NCI-H524 (cell line): ENCODE measurements around the gene CMSS1.

Source experiments
- DNase-seq, 2 experiments: peaks; one replicate each; lab custom pipeline; 2025; lab: John Stamatoyannopoulos, UW

The CMSS1 gene

DNA sequence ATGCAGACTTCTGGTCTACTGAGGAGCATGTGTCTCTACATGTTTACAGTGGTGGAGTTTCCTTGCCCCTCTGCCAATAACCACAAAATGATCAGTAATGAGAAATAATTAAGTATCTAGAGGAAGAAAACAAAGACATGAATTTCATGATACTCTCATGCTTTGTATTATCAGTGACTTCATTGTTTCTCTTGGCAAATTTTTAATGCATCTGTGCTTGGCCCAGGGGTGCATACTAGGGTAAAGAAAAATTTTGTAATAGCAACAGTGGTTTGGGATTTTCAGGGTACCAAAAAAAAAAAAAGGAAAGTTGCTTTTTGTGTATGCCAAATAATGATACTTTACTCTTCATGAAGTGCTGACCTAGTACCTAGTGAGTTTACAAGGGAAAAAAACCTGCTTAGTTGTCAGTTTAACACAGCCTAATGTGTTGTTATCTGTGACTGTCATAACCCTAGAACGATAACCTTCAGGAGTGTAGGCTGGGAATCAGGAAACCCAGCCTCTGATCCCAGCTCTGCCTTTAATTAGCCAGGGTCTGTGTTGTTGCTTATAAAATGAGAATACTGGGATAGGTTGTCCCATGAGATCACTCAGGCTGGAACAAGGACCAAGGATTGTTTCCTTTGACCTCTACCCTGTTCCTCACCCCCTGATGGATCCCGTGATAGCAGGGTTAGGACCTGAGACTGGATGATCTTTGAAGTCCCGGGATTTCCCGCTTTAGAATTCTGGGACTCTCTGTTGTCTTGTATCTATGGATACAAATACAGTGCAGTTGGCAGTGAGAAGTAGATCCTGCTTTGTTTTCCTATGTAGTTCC is 117.5 kb downstream of the CMSS1 start:
- no peak for DNase-seq

DNA sequence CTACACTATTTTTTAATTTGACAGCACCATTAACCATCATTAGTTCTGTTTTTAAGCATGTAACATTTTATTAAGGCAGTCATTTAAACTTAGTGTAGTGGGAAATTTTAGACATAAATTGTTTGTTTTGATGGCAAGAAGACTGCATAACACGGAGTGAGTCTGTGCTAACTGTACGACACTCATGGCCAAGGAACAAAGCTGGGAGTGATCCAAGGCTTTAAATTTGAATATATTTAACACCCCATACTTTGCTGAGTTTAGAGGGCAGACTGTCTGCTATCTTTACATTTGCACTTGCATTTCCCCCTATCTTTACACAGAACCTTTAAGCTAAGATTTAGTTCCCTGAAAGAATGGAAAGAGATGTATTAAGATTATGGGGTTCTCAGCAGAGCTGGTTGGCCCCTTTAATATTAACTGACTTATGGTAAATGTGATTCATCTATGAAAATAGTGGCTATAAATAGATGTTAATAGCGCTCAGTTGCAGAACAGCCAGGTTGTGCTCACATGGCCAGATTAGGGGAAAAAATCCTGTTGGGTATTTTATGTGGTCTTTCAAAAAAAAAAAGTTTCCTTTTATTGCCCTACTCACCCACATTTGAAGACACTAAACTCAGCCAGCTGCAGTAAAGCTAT is 120.7 kb downstream of the CMSS1 start:
- DNase-seq, result no peak

GRCh38 chr3:99939876-99940275 is 122.2 kb downstream of the CMSS1 start:
- DNase-seq, result no peak

GRCh38 chr3:99940350-99940749 is 122.7 kb downstream of the CMSS1 start:
- DNase-seq, result no peak

DNA sequence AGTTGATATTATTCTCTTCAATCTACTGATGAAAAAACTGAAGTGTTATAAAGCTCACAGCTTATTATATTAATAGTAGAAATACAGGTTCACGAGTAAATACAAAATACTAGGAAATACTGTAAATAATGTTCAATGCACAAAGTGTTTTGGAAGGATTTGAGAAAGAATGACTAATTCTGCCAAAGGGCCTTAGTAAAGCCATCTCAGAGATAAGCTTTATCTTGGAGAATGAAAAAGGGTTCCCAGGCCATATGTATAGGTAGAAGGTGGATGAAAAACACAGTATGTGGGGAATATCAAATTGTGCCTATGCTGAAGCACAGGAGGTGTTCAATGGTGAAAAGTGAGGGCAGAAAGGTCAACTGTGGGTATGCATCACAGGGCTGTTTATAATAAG is 123.5 kb downstream of the CMSS1 start:
- no peak for DNase-seq

DNA sequence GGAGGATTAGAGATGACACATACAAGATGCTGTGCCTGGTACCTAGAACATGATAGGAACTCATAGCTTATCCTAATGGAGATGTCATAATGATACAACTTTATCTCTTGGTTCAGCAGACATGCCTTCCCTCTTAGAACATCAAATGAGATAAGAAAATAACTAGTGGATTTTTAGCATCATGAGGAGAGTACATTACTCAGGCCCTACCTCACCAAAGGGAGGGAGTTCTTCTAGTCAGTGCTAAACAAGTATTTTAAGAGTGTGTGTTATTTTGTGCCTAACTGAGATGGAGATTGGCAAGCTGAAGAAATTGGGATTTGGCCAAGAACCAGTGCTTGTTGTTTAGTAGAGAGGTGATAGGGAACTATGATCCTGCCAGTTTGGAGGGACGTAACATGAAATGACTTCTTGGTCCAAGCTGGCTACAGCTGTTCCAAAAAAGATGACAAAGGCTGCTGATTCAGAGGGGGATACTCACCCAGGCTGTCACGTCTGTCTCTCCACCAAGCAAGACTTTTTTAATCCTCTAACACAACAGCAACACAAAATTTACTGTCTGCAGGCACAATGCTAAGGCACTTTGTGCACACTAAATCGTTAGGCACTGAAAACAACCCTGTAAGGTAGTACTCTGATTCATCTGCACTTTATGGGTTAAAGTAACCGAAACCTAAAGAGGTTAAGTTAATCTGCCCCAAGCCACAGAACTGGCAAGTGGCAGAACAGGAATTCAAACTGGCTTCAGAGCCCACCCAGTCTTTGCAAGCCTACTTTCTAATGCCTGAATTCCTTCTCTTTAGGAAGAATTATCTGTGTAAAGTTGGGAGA is 126.5 kb downstream of the CMSS1 start:
- no peak for DNase-seq

- DNase-seq, result no peak
Observed at GRCh38 chr3:99945328-99945995, 127.8 kb downstream of the CMSS1 start.

GRCh38 chr3:99947356-99947755 is 129.7 kb downstream of the CMSS1 start:
- DNase-seq, result no peak

DNA sequence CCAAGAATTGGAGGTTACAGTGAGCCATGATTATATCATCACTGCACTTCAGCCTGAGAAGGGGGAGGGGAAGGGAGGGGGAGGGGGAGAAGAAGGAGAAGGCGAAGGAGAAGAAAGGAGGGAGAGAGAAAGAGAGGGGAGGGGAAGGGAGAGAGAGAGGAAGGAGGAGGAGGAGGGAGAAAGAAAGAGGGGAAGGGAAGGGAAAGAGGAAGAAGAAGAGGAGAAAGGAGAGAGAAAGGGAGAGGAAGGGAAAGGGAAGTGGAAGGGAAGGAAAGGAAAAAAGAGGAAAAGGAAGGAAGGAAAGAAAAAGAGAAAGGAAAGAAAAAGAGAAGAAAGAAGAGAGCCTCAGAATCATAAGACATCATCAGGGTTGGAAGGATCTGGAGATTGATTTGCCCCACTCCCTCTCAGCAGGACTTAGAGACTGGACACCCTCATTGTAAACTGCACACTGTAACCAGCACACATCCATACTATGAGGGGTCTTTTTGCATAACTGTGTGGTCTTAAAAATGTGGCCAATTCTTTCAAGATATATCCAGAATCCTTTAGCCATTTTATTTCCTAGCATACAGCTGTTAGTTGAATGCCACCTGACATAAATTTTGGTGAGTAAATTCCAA is 130.9 kb downstream of the CMSS1 start:
- no peak for DNase-seq

DNA sequence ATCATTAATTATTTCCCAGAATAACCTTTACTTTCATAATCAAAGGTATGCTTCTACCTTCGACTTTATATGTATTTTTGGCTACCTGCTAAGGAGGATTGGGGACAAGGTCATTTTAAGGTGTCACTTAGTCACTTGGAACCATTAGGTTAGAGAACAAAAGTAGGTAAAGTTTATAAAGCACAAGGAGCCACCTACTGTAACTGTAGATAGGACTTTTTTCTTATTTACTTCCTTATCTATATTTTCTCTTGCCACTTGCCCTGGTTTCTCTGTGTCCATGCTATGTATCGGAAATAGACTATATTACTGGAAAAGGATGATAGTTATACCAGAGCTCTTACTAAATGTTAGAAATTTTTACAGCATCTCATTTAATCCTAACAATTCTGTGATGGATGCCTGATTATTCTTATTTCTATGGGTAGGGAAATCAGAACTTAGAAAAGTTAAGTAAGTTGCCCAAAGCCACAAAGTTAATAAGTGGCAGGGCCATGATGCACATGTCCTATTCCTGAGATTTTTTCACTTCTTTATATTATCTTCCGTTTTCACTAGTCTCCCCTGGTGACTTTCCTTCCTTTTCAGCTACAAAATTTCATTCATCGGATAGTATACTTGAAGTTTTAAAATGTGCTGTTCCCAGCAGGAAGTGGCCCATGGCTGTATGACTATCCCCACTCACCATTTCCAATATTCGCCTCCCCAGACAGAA is 132.5 kb downstream of the CMSS1 start:
- DNase-seq, result no peak

DNA sequence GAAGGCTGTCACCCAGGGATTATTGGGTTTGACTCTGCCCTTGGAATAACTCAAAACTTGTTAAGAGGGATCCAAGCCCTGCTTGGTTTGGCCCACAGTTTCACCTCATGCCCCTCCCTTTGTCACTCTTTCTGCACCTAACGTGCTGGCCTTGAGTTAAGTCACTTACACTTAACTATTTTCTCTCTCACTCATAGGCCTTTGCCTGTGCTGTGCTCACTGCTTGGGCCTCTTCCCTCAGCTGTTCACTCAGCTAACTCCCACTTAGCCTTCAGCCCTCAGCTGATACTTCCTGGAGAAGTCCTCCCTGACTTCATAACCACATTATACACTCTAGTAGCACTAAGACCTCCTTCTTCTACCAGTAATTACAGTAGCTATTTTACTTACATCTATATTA is 133.3 kb downstream of the CMSS1 start:
- DNase-seq, result no peak

GRCh38 chr3:99951701-99952100 is 134.0 kb downstream of the CMSS1 start:
- no peak for DNase-seq

DNA sequence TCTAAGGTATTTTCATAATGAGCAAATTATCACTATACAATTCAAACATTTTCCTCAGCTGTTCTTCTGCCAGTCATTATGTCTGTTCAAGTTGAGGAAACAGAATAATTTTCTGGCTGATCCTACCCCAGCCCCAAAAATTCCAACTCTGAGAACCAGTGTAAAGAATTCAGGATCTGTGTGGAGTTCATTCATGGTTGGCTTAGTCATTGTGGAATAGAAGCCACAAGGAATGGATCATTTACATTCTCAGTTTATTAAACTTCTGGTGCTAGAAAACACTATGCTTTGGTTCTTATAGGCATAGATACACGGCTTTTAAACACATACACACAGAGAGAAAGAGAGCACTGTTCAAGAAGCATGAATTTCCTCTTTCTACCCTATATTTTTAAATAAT is 134.6 kb downstream of the CMSS1 start:
- DNase-seq, result no peak

DNA sequence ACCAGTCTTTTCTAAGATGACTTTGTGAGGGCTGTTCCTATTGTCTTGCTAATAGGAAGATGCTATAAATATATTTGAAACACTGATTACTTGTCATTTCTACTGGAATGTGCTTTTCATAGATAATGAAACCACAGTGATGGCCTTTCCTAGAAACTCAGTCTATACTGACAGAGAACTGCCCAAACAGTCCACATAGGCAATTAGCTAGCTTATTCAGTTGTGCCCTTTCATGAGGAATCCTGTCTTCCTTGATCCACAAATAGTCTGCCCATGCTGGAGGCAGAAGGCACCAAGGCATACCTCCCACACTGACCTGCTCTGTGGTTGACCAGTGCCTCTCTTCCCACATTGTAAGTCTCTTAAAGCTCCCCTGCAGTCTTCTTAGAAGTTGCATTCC is 135.9 kb downstream of the CMSS1 start:
- DNase-seq, result no peak

DNA sequence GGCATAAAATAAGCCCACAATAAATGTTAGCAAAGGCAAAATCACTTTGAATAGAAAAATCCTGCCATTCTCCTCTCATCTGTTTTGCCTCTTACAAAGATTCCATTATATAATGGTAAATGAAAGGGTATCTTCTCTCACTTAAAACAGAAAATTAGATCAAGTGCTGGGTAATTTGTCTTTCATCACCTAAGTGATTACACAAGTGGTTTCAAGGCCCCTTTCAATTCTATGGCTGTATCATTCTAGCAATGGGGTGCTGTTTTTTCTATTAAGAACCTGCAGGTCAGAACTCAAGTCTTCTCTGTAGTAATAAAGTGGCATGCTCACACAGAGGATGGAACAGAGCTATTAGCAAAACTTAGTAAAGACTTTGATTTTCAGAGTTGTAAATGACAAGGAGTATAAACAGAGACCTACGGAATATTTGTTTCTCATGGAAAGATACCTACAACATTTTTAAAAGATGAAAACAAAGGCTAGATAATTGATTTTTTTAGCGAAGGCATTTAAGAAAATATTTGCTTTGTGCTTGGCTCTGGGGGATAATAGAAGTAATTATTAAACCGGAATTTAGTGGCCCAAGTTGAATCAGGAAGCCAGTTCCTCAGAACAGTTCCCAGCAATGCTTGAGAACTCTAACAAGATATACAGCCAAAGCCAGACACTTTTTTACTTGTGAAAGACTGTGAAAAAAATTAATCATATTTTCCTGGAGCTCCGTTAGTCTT is 137.4 kb downstream of the CMSS1 start:
- DNase-seq, result peak in 1 of 2 experiments; percentile 14

GRCh38 chr3:99955773-99956562 is 138.3 kb downstream of the CMSS1 start:
- no peak for DNase-seq

DNA sequence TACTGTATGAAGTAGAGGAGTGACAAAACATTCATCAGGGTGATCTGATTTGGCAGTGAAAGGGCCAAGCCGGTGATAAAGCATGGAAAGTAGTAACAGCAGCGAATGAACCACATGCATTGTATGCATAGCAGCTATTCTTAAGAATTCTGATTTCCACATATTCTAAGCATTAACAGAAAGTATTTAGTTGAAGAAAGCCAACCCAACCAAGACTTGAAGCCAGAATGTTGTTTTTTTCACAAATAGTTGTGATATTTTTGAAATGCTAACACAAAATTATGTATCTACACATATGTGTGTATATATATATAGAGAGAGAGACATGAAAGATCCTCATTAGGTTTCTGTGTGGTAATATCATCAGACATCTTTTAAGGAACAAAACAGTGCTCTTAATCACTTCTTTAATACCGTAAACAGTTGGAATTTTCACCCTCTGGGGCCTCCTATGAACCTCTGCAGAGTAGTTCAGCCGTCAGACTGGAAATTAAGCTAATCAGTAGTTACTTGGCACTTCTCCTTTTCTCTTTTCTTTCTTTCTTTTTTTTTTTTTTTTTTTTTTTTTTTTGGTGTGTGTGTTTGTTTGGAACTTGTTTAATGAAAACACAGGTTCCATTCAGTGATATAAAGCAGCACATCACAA is 139.6 kb downstream of the CMSS1 start:
- DNase-seq, result no peak

- DNase-seq, result no peak
Observed at GRCh38 chr3:99958222-99958912, 140.7 kb downstream of the CMSS1 start.
